ENCODE data around the gene CPNE7. TPM values are rescaled to one million over a fixed set of nuclear protein-coding genes. Genes with fewer than 3 reads are reported as not detected.

The CPNE7 gene
- total and polyA plus RNA-seq, 2 of the 13 experiments (the other 11 are each of a cell fraction or from before 2014, with no cell fraction given), result 0.59 TPM; not detected in 1

GRCh38 chr16:89615596-89616090, 40.1 kb downstream of the CPNE7 start (continued):
- TF ChIP-seq ZNF142 (CRISPR knock-in tag; IDR thresholded peaks at IDR 0.05) (0 out of 2 replicates have a peak, but pooled peaks have one; percentile 44), ZNF329 (CRISPR knock-in tag; IDR thresholded peaks at IDR 0.05; ENCODE audit: low read depth) (peak; percentile 20; the same call in 1 of the 2 replicates), RCOR2 (CRISPR knock-in tag; IDR thresholded peaks at IDR 0.05) (no peak), ZBTB46 (CRISPR knock-in tag; IDR thresholded peaks at IDR 0.05; ENCODE audit: borderline replicate concordance) (no peak), ZNF567 (CRISPR knock-in tag; IDR thresholded peaks at IDR 0.05; ENCODE audit: borderline replicate concordance) (0 out of 2 replicates have a peak, but pooled peaks have one; percentile 25), ETS1 (CRISPR knock-in tag; IDR thresholded peaks at IDR 0.05) (no peak), PPARG (CRISPR knock-in tag; conservative IDR thresholded peaks at IDR 0.05) (no peak), ZNF644 (CRISPR knock-in tag; IDR thresholded peaks at IDR 0.05; ENCODE audit: low read depth) (no peak), ZNF281 (CRISPR knock-in tag; IDR thresholded peaks at IDR 0.05; ENCODE audit: borderline replicate concordance) (no peak), ZNF737 (CRISPR knock-in tag; IDR thresholded peaks at IDR 0.05; ENCODE audit: borderline replicate concordance) (no peak), PRDM4 (CRISPR knock-in tag; IDR thresholded peaks at IDR 0.05; ENCODE audit: borderline replicate concordance) (no peak), FIP1L1 (IDR thresholded peaks at IDR 0.05; ENCODE audit: borderline replicate concordance, insufficient read depth, low read depth, low read length) (no peak), SUZ12 (IDR thresholded peaks at IDR 0.05; ENCODE audit: low read depth, low read length) (no peak), FOXK1 (CRISPR knock-in tag; IDR thresholded peaks at IDR 0.05; ENCODE audit: borderline replicate concordance, low read depth) (peak; percentile 30; the same call in 1 of the 2 replicates), SMAD3 (CRISPR knock-in tag; IDR thresholded peaks at IDR 0.05) (0 out of 2 replicates have a peak, but pooled peaks have one; percentile 37)

Measured in HepG2 (cell line).